Peyer's patch (tissue), 4 donors: ENCODE data around the gene CERK.

Experiments
- POLR2A ChIP-seq, 2 donors: fragments of 450-650 bp; IDR thresholded peaks; one replicate each; pipeline ENCODE4 v1.5.1; 2017; ENCODE audit warnings: antibody characterized with exemption in 2 of 2, mild to moderate bottlenecking in 2 of 2, moderate library complexity in 2 of 2
- TF ChIP-seq, protein P1 (sequence below), 6 experiments: fragments of 450-650 bp in 4 of 6; fragments of 200-600 bp in 2 of 6; sonication (generic) in 1 of 6; IDR thresholded peaks; one replicate each; pipeline ENCODE4 v1.5.1; 2017 to 2019; ENCODE audit warnings: antibody characterized with exemption in 6 of 6, mild to moderate bottlenecking in 3 of 6, moderate library complexity in 1 of 6

DNA sequence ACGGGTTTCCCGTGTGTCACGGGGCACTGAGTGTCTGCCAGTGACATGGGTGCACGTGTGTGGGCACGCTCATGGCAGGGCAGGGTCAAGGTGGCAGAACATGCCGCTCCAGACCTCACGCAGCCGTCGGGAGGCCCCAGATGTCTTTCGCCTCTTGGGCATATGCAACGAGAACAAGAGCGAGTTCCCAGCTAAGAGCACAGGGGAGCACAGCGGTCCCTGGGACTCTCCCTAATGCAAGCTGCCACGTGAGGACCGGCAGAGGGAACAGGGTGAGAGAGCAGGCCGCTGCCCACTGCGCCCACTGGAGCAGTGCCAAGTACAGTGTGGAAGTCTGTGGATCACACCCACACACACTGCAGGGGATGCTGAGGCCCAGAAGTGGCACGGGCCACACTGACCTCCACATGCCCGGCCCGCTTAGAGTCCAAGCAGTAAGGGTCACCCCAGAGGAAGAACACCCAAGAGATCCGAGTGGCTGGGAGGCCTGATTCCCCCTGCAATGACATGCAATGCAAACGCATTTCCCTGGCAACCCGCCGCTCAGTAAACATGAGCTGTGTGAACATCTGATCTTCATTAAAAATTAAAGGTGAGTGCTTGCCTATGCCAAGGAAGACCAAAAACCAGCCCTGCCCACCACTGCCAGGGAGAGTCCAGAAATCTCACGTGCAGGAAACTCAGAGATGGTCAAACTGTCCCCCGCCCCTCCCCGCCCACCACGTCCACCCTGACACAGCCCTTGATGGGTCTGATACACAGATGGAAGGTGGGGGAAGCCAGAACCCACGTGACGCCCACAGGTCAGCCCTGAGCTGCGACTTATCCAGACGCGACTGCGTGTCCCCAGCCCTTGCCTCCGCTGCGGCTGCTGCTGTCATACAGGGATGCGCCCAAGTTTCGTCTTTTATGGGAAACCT is 11.7 kb downstream of the CERK start:
- TF ChIP-seq, protein P1, sequence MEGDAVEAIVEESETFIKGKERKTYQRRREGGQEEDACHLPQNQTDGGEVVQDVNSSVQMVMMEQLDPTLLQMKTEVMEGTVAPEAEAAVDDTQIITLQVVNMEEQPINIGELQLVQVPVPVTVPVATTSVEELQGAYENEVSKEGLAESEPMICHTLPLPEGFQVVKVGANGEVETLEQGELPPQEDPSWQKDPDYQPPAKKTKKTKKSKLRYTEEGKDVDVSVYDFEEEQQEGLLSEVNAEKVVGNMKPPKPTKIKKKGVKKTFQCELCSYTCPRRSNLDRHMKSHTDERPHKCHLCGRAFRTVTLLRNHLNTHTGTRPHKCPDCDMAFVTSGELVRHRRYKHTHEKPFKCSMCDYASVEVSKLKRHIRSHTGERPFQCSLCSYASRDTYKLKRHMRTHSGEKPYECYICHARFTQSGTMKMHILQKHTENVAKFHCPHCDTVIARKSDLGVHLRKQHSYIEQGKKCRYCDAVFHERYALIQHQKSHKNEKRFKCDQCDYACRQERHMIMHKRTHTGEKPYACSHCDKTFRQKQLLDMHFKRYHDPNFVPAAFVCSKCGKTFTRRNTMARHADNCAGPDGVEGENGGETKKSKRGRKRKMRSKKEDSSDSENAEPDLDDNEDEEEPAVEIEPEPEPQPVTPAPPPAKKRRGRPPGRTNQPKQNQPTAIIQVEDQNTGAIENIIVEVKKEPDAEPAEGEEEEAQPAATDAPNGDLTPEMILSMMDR (IDR thresholded peaks at IDR 0.05): no peak
- no peak for TF ChIP-seq POLR2A (IDR thresholded peaks at IDR 0.05)
